ENCODE results near the gene TTC23. TPM values are rescaled to one million over a fixed set of nuclear protein-coding genes. Genes with fewer than 3 reads are reported as not detected.

TTC23 gene
- total RNA-seq: 25.2 and 26.5 TPM in 2 replicates

DNA sequence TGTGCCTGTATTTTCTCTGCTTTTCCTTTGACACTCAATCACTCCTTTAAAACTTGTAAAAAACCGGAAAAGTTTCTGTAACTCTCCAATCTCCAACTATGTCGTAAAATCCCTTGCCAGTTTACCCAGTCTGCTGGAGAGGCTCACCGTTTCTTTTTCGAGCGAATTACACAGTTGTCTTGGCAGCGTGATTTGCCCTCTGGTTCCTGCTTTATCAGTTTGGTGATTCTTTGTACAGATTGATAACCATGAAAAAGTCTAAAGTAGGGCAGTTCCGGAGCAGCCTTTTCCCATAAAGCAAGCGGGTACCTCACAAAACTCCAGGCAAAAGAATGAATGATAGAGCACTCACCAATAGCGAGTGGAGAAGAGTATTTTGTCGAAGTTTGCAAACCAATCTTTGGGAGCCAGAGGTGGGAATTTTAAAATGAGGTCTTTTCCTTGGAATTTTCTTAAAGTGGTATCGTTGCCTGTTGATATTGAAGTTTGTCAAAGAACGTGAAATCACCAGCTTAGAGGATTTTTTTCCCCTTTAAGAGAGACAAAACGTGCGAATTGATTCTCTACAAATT lies at the start of gene TTC23:
TTC23 (minus strand) TSS at position 312 of the 572 bp plus-strand sequence. CDS start 20,869 bp downstream, outside the sequence.

GRCh38 chr15:99250857-99251841 lies 1.8 kb upstream of the TTC23 start, which contains the start of gene LRRC28:
TSS of gene LRRC28 (plus strand) at chr15:99251481. CDS start at chr15:99255958, 4,477 bp downstream.

DNA sequence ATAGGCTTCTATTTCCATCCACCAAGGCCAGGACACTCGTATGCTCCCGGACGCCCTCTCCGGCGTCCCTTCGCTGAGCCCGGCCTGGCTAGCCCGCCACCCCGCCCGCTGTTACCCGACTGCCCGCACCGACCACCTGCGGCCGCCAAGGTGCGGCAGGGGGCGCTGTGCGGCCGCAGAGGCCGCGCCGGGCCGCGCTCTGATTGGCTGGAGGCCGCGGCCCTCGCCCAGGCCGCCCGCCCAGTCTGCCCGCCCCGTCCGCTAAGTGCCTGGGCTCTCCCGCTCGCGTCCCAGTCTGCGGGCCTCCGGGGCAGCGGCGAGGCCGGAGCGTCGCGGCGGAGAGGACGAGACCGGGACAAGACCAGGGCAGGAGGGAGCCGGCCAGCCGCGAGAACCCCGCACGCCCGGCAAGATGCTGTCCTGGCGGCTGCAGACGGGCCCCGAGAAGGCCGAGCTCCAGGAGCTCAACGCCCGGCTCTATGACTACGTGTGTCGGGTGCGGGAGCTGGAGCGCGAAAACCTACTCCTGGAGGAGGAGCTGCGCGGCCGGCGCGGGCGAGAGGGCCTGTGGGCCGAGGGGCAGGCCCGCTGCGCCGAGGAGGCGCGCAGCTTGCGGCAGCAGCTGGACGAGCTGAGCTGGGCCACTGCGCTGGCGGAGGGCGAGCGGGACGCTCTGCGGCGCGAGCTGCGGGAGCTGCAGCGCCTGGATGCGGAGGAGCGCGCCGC lies 144.4 kb downstream of the TTC23 start, which contains the start of gene SYNM:
SYNM (plus strand) TSS at position 293 of the 726 bp plus-strand sequence; CDS start at position 413, 120 bp downstream.

Other genes starting within 250 kb of the TTC23 start
- not detected in 2 replicates for gene PGPEP1L, start 241.8 kb downstream of the TTC23 start, total RNA-seq
- gene SYNM, start 144.5 kb downstream of the TTC23 start, total RNA-seq: 3.6 and 6.2 TPM in 2 replicates
- gene LRRC28, start 1.9 kb upstream of the TTC23 start, total RNA-seq: 13.3 and 14.5 TPM in 2 replicates